ENCODE measurements around the gene CACNG4.

DNA sequence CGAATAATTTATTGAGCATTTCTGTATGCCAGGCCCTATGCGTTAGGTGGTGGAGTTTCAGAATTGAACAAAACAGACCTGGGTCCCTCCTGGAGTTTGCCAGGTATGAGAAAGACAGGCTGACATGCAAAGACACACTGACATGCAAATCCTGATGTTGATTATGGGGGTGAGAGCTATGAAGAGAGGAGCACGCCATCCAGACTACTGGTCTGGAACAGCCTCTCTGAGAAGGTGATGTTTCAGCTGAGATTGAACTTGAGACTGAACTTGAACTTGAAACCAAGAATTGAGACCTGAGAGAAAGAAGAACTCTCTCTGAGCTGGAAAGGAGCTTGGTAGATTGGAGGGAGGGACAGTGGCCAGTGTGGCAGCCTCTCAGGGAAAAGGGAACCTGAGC lies 14.2 kb upstream of the CACNG4 start:
- TF ChIP-seq, protein P1, sequence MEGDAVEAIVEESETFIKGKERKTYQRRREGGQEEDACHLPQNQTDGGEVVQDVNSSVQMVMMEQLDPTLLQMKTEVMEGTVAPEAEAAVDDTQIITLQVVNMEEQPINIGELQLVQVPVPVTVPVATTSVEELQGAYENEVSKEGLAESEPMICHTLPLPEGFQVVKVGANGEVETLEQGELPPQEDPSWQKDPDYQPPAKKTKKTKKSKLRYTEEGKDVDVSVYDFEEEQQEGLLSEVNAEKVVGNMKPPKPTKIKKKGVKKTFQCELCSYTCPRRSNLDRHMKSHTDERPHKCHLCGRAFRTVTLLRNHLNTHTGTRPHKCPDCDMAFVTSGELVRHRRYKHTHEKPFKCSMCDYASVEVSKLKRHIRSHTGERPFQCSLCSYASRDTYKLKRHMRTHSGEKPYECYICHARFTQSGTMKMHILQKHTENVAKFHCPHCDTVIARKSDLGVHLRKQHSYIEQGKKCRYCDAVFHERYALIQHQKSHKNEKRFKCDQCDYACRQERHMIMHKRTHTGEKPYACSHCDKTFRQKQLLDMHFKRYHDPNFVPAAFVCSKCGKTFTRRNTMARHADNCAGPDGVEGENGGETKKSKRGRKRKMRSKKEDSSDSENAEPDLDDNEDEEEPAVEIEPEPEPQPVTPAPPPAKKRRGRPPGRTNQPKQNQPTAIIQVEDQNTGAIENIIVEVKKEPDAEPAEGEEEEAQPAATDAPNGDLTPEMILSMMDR (IDR thresholded peaks at IDR 0.05), result no peak
- TF ChIP-seq KDM1A (IDR thresholded peaks at IDR 0.05; ENCODE audit: low read depth), result no peak
- no peak for TF ChIP-seq RFX5 (IDR thresholded peaks at IDR 0.05)
- no peak for TF ChIP-seq JUN (IDR thresholded peaks at IDR 0.05)
- no peak for TF ChIP-seq MYC (IDR thresholded peaks at IDR 0.05; ENCODE audit: borderline replicate concordance, low read length)
- no peak for TF ChIP-seq CHD2 (IDR thresholded peaks at IDR 0.05; ENCODE audit: low read length, partially characterized antibody)
- TF ChIP-seq RAD21 (conservative IDR thresholded peaks at IDR 0.05 in 1 of 2, IDR thresholded peaks at IDR 0.05 in 1 of 2), result no peak
- TF ChIP-seq RNF2 (IDR thresholded peaks at IDR 0.05; ENCODE audit: borderline replicate concordance, low read depth), result no peak
- no peak for TF ChIP-seq POLR2A (IDR thresholded peaks at IDR 0.05; ENCODE audit: low read length)
- TF ChIP-seq HDAC2 (IDR thresholded peaks at IDR 0.05), result no peak
- no peak for TF ChIP-seq KDM5A (IDR thresholded peaks at IDR 0.05)
- TF ChIP-seq, protein P2, sequence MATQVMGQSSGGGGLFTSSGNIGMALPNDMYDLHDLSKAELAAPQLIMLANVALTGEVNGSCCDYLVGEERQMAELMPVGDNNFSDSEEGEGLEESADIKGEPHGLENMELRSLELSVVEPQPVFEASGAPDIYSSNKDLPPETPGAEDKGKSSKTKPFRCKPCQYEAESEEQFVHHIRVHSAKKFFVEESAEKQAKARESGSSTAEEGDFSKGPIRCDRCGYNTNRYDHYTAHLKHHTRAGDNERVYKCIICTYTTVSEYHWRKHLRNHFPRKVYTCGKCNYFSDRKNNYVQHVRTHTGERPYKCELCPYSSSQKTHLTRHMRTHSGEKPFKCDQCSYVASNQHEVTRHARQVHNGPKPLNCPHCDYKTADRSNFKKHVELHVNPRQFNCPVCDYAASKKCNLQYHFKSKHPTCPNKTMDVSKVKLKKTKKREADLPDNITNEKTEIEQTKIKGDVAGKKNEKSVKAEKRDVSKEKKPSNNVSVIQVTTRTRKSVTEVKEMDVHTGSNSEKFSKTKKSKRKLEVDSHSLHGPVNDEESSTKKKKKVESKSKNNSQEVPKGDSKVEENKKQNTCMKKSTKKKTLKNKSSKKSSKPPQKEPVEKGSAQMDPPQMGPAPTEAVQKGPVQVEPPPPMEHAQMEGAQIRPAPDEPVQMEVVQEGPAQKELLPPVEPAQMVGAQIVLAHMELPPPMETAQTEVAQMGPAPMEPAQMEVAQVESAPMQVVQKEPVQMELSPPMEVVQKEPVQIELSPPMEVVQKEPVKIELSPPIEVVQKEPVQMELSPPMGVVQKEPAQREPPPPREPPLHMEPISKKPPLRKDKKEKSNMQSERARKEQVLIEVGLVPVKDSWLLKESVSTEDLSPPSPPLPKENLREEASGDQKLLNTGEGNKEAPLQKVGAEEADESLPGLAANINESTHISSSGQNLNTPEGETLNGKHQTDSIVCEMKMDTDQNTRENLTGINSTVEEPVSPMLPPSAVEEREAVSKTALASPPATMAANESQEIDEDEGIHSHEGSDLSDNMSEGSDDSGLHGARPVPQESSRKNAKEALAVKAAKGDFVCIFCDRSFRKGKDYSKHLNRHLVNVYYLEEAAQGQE (IDR thresholded peaks at IDR 0.05), result no peak
- TF ChIP-seq, protein P3, sequence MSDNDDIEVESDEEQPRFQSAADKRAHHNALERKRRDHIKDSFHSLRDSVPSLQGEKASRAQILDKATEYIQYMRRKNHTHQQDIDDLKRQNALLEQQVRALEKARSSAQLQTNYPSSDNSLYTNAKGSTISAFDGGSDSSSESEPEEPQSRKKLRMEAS (IDR thresholded peaks at IDR 0.05), result no peak
- no peak for TF ChIP-seq MAFK (IDR thresholded peaks at IDR 0.05; ENCODE audit: partially characterized antibody)

Data from A549 (cell line).